B cell (primary cell): ENCODE data around the gene TOP1. TPM values are rescaled to one million over a fixed set of nuclear protein-coding genes. Genes with fewer than 3 reads are reported as not detected.

Experiments used
- ATAC-seq: fragments of 200-7000 bp; cut with Tn5 transposase; one replicate; pipeline ENCODE4 v1.10.0; 2021; ENCODE audit warnings: low read depth, mild to moderate bottlenecking, moderate number of reproducible peaks, moderate library complexity
- CTCF ChIA-PET: fragments of 350-600 bp; sonication (Branson Sonifier 250); formaldehyde crosslinking; loops from one replicate; lab custom pipeline; 2021; ENCODE audit warnings: antibody characterized with exemption, inconsistent platforms; lab: Charles Lee
- POLR2A ChIA-PET: fragments of 350-600 bp; sonication (Branson Sonifier 250); formaldehyde crosslinking; loops from one replicate; lab custom pipeline; 2021; ENCODE audit warnings: antibody characterized with exemption; lab: Charles Lee
- DNase-seq: peaks from one replicate; pipeline ENCODE4 v3.0.0; 2013
- H2AFZ ChIP-seq: 2 replicates; pipeline ENCODE4 v1.6.1; 2012; ENCODE audit warnings: mild to moderate bottlenecking, low read depth, low read length; ENCODE audit not compliant: insufficient read depth, poor library complexity, severe bottlenecking
- H3K27ac ChIP-seq, 2 donors: 1 replicate in 1 of 2; 2 replicates in 1 of 2; pipeline ENCODE4 v1.5.1; 2012 to 2013; ENCODE audit warnings: low read length in 2 of 2, mild to moderate bottlenecking in 2 of 2, moderate library complexity in 1 of 2
- H3K27me3 ChIP-seq, 4 experiments: fragments of 200-600 bp in 1 of 4; sonication (generic) in 1 of 4; replicated peaks in 1 of 4; 1 replicate in 2 of 4; 2 replicates in 2 of 4; pipeline versions ENCODE4 v1.6.1 to v1.7.0; 2013 to 2016; ENCODE audit warnings: low read length in 3 of 4, mild to moderate bottlenecking in 2 of 4, mixed read lengths in 1 of 4, moderate library complexity in 1 of 4; ENCODE audit not compliant: insufficient read depth in 4 of 4, control insufficient read depth in 3 of 4; ENCODE audit errors: control extremely low read depth in 1 of 4
- H3K36me3 ChIP-seq, 2 experiments: replicated peaks in 1 of 2; 1 replicate in 1 of 2; 2 replicates in 1 of 2; pipeline versions ENCODE4 v1.6.1 to v1.7.1; 2013; ENCODE audit warnings: low read length in 1 of 2; ENCODE audit not compliant: insufficient read depth in 2 of 2, control insufficient read depth in 1 of 2; ENCODE audit errors: control extremely low read depth in 1 of 2, extremely low read depth in 1 of 2
- H3K4me1 ChIP-seq, 2 donors: fragments of 200-600 bp in 1 of 2; sonication (generic) in 1 of 2; 1 replicate in 1 of 2; 2 replicates in 1 of 2; pipeline versions ENCODE4 v1.5.1 to v1.6.1; 2013 to 2017; ENCODE audit warnings: low read length in 2 of 2; ENCODE audit not compliant: control insufficient read depth in 2 of 2, insufficient read depth in 2 of 2
- H3K4me2 ChIP-seq: replicated peaks from 2 replicates; pipeline ENCODE3; 2012; ENCODE audit warnings: mild to moderate bottlenecking, low read depth, low read length; ENCODE audit not compliant: poor library complexity, severe bottlenecking
- H3K4me3 ChIP-seq, 5 experiments: fragments of 200-600 bp in 1 of 5; sonication (generic) in 1 of 5; 1 replicate in 3 of 5; 2 replicates in 2 of 5; pipeline versions ENCODE4 v1.5.1 to v1.7.0; 2011 to 2016; ENCODE audit warnings: low read length in 4 of 5, mild to moderate bottlenecking in 4 of 5, low read depth in 2 of 5, control low read depth in 1 of 5, moderate library complexity in 1 of 5; ENCODE audit not compliant: insufficient read depth in 1 of 5; ENCODE audit errors: control extremely low read depth in 1 of 5, extremely low read depth in 1 of 5
- H3K79me2 ChIP-seq: fragments of 200-600 bp; sonication (generic); one replicate; pipeline ENCODE4 v1.6.0; 2016; ENCODE audit warnings: low read length; ENCODE audit not compliant: control insufficient read depth, insufficient read depth
- H3K9ac ChIP-seq: fragments of 200-600 bp; sonication (generic); 2 replicates; pipeline ENCODE4 v1.6.1; 2017; ENCODE audit warnings: mild to moderate bottlenecking, low read length, moderate library complexity
- H3K9me3 ChIP-seq, 3 donors: one replicate each; pipeline versions ENCODE4 v1.6.1 to v1.7.1; 2013; ENCODE audit warnings: low read length in 2 of 3; ENCODE audit not compliant: control insufficient read depth in 2 of 3, insufficient read depth in 1 of 3; ENCODE audit errors: control extremely low read depth in 1 of 3
- H4K20me1 ChIP-seq: 2 replicates; pipeline ENCODE4 v1.6.0; 2012; ENCODE audit warnings: mild to moderate bottlenecking, low read length; ENCODE audit not compliant: insufficient read depth, control insufficient read depth, poor library complexity, severe bottlenecking
- H3K27ac Mint-ChIP-seq: one replicate; pipeline ENCODE4 v1.8.0; 2021; ENCODE audit warnings: mixed read lengths
- H3K27me3 Mint-ChIP-seq: one replicate; pipeline ENCODE4 v1.8.0; 2021; ENCODE audit warnings: mixed read lengths
- H3K4me1 Mint-ChIP-seq: one replicate; pipeline ENCODE4 v1.8.0; 2021; ENCODE audit warnings: mixed read lengths
- H3K4me3 Mint-ChIP-seq: one replicate; pipeline ENCODE4 v1.8.0; 2021; ENCODE audit warnings: mixed read lengths
- H3K9me3 Mint-ChIP-seq: one replicate; pipeline ENCODE4 v1.8.0; 2022; ENCODE audit warnings: mixed read lengths; ENCODE audit not compliant: insufficient read depth
- CTCF ChIP-seq: fragments of 200-600 bp; IDR thresholded peaks from one replicate; pipeline ENCODE4 v1.8.0; 2022; ENCODE audit warnings: antibody characterized with exemption, mild to moderate bottlenecking
- EZH2 ChIP-seq: IDR thresholded peaks from 2 replicates; pipeline ENCODE4 v1.6.1; 2012; ENCODE audit warnings: borderline replicate concordance, low read depth, mild to moderate bottlenecking, moderate library complexity, low read length; ENCODE audit not compliant: insufficient read depth, poor library complexity, severe bottlenecking
- WGBS: methylation state at CpG from one replicate; pipeline ENCODE4 v1.1.5; 2013; ENCODE audit warnings: missing lambda C conversion rate; ENCODE audit not compliant: insufficient coverage; 5-methylcytosine and 5-hydroxymethylcytosine counted together
- intact Hi-C: fragments of 100-400 bp; cut with micrococcal nuclease; formaldehyde crosslinking; loops from one replicate; pipeline ENCODE4 v1.10.0; 2022
- polyA plus RNA-seq: library from polyadenylated mRNA; depleted of rRNA; stranded (reverse); fragments of >200 nt; gene quantifications from 2 replicates; pipeline ENCODE4 v1.2.3, GENCODE V29; 2012
- total RNA-seq, 2 donors: library from RNA; stranded (reverse); fragments of 120-200 nt in 1 of 2; gene quantifications; 1 replicate in 1 of 2; 2 replicates in 1 of 2; pipeline versions ENCODE4 v1.2.3 to v1.2.4, GENCODE V29; 2013 to 2022

Gene TOP1
- total and polyA plus RNA-seq, 2 donors (not counting 1 experiment from before 2014, with no cell fraction given) = 5.4 to 44.9 TPM

GRCh38 chr20:41065716-41066115, 37.1 kb downstream of the TOP1 start:
- H3K4me3 Mint-ChIP-seq = no peak overlapping the region

GRCh38 chr20:41068806-41069205, 40.2 kb downstream of the TOP1 start:
- Mint-ChIP-seq H3K9me3 (no peaks in the 10 kb centered on the region), H3K4me3 (no peak overlapping the region), H3K27me3 (no peaks in the 10 kb centered on the region), H3K27ac (no peak overlapping the region), H3K4me1 (peaks cover 38% of the 10 kb centered on the region)
- intact Hi-C loops = no loop called here
- Histone ChIP-seq H3K9me3 (no peaks in the 10 kb centered on the region), H3K27me3 (no peaks in the 10 kb centered on the region), H3K27ac (no peak overlapping the region), H3K36me3 (peaks cover 0 to 19% of the 10 kb centered on the region in 2 experiments), H4K20me1 (peaks cover 79% of the 10 kb centered on the region), H3K4me1 (peaks cover 14 to 18% of the 10 kb centered on the region in 2 donors), H3K79me2 (peaks cover 93% of the 10 kb centered on the region), H3K4me2 (no peak overlapping the region), H3K9ac (no peak overlapping the region), H2AFZ (no peak overlapping the region), H3K4me3 (no peak overlapping the region)
- no peak for TF ChIP-seq EZH2
- no peak for TF ChIP-seq CTCF
- ChIA-PET CTCF (interaction anchor here (1.0 to 5.7 kb wide), 7 partner anchors 26 to 106 kb away, joined by 3 to 25 read pairs (median 8); no protein-coding TSS in a partner anchor), POLR2A (no interaction called here)
- 100% methylated on average over 1 of the region's 3 CpGs for WGBS
- no peak for ATAC-seq
- no peak for DNase-seq

More at GRCh38 chr20:41065716-41066115, 37.1 kb downstream of the TOP1 start:
- no peaks in the 10 kb centered on the region for H3K27me3 ChIP-seq
- no peaks in the 10 kb centered on the region for H3K9me3 ChIP-seq
- no peak for ATAC-seq
- no peak overlapping the region for H3K9ac ChIP-seq
- DNase-seq = no peak
- intact Hi-C loops = no loop called here
- no peak overlapping the region for H3K4me2 ChIP-seq
- Mint-ChIP-seq H3K9me3 (no peaks in the 10 kb centered on the region), H3K4me1 (peaks cover 42% of the 10 kb centered on the region), H3K27ac (no peak overlapping the region), H3K27me3 (no peaks in the 10 kb centered on the region)
- peaks cover 19 to 23% of the 10 kb centered on the region in 2 donors for H3K4me1 ChIP-seq
- H3K27ac ChIP-seq = no peak overlapping the region
- H2AFZ ChIP-seq = no peak overlapping the region
- no peak overlapping the region for H3K4me3 ChIP-seq
- ChIA-PET POLR2A (no interaction called here), CTCF (interaction anchor here (1.3 to 7.7 kb wide), 4 partner anchors 8 to 103 kb away, joined by 3 to 112 read pairs (median 16); no protein-coding TSS in a partner anchor)
- WGBS = no CpG with 5 or more reads among the region's 3 CpGs
- H3K79me2 ChIP-seq = peaks cover 86% of the 10 kb centered on the region
- TF ChIP-seq CTCF = no peak
- TF ChIP-seq EZH2 = no peak
- peaks cover 60% of the 10 kb centered on the region for H4K20me1 ChIP-seq
- H3K36me3 ChIP-seq = peaks cover 0 to 29% of the 10 kb centered on the region in 2 experiments
